Vagina (tissue), 2 donors: Measurements from ENCODE around the gene TNFRSF21.

ENCODE experiments used
- POLR2AphosphoS5 ChIP-seq, 2 donors: sonication (generic); formaldehyde crosslinking; IDR thresholded peaks; one replicate each; pipeline ENCODE4 v1.9.0; 2017; ENCODE audit warnings: antibody characterized with exemption in 2 of 2, mild to moderate bottlenecking in 2 of 2, low read depth in 1 of 2; ENCODE audit not compliant: insufficient read depth in 1 of 2
- TF ChIP-seq, protein P1 (sequence below), 3 experiments: fragments of 450-650 bp in 2 of 3; fragments of 200-600 bp in 1 of 3; sonication (generic) in 1 of 3; IDR thresholded peaks; one replicate each; pipeline ENCODE4 v1.5.1; 2017 to 2019; ENCODE audit warnings: antibody characterized with exemption in 3 of 3, mild to moderate bottlenecking in 2 of 3, moderate library complexity in 2 of 3

GRCh38 chr6:47353871-47354270 is 44.2 kb upstream of the TNFRSF21 start:
- TF ChIP-seq, protein P1, sequence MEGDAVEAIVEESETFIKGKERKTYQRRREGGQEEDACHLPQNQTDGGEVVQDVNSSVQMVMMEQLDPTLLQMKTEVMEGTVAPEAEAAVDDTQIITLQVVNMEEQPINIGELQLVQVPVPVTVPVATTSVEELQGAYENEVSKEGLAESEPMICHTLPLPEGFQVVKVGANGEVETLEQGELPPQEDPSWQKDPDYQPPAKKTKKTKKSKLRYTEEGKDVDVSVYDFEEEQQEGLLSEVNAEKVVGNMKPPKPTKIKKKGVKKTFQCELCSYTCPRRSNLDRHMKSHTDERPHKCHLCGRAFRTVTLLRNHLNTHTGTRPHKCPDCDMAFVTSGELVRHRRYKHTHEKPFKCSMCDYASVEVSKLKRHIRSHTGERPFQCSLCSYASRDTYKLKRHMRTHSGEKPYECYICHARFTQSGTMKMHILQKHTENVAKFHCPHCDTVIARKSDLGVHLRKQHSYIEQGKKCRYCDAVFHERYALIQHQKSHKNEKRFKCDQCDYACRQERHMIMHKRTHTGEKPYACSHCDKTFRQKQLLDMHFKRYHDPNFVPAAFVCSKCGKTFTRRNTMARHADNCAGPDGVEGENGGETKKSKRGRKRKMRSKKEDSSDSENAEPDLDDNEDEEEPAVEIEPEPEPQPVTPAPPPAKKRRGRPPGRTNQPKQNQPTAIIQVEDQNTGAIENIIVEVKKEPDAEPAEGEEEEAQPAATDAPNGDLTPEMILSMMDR (IDR thresholded peaks at IDR 0.05): no peak
- TF ChIP-seq POLR2AphosphoS5 (IDR thresholded peaks at IDR 0.05; ENCODE audit: insufficient read depth in 1 of 2, low read depth in 1 of 2): no peak
